Measurements from ENCODE around the gene HSP90AB1.

HSP90AB1 gene

DNA sequence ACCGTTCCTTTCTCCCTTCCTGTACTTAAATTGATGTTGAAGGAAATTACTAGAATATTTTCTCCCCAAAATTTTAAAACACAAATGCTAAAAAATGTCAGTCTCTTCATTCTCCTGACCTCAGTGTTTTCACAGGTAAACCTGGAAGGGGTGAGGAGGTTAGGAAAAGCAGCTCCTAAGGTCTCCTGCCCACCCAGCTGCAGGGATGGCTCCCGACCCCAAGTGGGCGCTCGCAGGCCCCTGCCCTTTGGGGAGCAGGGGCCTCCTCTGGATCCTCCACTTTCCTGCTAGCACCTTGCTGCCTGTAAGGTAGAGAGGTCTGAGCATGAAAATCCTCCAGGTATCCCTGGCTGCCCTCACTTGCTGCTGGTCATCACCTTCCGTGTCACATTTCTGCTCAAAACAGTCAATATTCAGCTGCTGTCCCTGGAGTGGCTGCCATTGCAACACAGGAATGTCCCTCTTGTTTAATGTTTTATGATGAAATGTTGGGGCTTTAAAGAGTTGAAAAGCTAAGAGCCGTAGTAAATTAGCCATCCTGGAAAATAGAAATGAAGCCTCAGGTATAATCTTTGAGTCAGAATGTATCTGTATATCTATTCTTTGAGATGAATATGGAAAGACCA is 10.9 kb upstream of the HSP90AB1 start:
- no peak for DNase-seq (ENCODE audit: low read depth, low spot score)

DNA sequence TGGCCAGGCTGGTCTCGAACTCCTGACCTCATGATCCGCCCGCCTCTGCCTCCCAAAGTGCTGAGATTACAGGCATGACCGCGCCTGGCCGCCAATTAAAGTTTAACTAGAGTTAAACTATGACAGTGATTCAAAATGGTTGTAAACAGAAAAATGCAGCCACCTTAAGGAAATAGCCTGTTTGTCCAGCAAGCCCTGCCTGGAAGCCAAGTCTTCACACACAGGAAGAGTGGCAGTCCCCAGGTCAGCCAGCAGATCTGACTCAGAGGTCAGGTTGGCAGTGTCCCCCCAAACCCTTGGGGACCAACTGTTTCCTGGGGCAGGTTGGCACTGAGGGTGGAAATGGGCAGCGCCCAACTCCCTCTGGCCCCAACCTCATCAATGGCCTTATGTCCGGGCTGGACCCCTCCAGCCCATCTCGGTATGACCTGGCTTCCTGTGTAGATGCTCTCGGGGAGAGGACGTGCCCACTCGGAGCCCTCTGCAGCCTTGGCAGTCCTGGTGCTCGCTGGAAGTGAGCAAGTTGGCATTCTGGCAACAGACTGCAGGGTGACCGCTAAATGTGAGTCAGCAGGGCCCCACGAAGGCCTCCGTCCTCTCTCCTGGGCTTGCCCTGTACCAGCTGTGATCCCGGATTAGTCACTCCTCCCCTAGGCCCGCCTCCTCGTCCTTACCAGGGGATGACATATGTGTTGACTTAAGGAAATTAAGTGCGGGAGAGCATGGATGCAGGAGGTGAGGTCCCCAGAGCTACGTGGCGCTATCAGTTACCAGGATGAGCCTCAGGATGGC is 9.7 kb upstream of the HSP90AB1 start:
- no peak for DNase-seq (ENCODE audit: low read depth, low spot score)

- no peak for DNase-seq (ENCODE audit: low read depth, low spot score)
Measured at GRCh38 chr6:44237813-44238433, 9.0 kb upstream of the HSP90AB1 start.

DNA sequence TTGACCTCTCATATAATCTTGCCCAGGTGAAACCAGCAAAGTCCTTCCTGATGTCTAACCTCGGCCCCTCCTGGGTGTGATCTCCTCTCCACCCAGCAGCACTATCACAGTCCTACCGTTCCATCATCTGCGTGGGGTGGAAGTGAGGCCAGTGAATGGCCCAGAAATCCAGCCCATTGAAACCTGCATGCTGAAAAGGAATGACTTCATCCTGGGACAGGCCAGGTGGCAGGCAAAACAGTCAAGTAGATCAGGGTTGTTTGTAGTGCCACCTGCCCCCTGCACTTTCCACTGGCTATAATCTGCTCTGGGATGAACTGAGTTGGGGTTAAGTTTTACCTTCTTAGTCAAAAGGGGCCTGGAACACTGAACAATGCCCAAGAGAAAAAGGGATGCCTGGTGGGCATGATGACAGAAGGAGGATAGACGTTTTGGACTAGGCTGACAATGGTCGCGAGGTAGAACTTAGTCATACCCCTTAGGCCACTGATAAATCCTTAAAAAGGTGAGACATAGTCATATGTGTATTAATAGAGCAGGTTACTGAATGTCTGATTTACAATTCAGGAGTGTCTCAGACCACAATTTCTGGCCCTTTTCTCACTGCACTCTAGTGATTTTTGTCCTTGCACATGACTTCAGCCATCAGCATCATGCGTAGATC is 8.1 kb upstream of the HSP90AB1 start:
- DNase-seq (ENCODE audit: low read depth, low spot score) = no peak

DNA sequence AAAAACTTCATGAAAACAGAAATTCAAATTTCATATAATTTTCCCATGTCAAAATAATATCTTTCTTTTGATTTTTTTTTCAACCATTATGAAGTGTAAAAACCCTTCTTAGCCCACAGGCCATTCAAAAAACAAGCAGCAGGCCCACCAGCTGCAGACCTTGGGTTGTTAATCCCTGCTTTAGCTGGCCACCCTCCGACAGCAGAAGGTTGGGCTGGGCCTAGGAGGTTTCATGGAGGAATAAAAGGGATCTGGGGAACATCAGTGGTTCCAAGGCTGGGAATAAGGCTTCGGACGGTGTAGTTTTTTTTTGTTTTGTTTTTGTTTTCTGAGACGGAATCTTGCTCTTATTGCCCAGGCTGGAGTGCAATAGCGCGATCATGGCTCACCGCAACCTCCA is 3.6 kb upstream of the HSP90AB1 start:
- DNase-seq (ENCODE audit: low read depth, low spot score) = no peak

- DNase-seq (ENCODE audit: low read depth, low spot score) = no peak
Measured at GRCh38 chr6:44245391-44245911, 1.4 kb upstream of the HSP90AB1 start.

DNA sequence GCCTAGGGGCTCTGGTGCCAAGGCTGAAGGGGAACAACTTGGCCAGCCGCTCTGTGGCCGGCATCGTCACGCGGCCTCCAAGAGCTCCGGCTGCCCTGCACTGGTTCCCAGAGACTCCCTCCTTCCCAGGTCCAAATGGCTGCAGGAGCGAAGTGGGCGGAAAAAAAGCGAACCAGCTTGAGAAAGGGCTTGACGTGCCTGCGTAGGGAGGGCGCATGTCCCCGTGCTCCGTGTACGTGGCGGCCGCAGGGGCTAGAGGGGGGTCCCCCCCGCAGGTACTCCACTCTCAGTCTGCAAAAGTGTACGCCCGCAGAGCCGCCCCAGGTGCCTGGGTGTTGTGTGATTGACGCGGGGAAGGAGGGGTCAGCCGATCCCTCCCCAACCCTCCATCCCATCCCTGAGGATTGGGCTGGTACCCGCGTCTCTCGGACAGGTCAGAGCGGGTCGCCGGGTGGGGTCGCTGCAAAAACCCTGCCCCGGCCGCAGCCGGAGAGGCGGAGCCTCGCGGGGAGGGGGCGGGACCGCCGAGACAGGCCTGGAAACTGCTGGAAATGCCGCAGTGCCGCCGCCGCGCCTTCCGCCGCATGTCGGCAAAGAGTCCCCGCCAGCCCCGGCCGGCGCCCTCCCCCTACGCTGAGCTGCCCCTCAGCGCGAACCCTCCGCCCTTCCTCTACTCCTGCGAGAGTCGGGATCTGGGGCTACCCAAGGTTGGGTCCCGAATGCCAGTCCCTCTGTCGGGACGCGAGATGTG is 814 bp upstream of the HSP90AB1 start:
- no peak for DNase-seq (ENCODE audit: low read depth, low spot score)

- DNase-seq (ENCODE audit: low read depth, low spot score) = no peak
Measured at GRCh38 chr6:44247338-44248302, 719 bp downstream of the HSP90AB1 start.

DNA sequence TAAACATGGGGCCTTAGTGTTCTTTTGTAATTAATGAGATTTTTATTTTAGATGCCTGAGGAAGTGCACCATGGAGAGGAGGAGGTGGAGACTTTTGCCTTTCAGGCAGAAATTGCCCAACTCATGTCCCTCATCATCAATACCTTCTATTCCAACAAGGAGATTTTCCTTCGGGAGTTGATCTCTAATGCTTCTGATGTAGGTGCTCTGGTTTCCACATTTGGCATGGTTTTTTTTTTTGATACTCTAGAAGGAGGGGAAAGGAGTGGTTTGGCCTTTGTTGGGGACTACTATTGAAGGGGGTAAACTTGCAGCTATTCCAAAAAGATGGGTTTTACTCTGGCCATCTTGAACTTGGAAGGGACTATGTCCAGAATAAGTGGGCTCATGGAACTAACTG is 1.7 kb downstream of the HSP90AB1 start:
- DNase-seq (ENCODE audit: low read depth, low spot score) = no peak

DNA sequence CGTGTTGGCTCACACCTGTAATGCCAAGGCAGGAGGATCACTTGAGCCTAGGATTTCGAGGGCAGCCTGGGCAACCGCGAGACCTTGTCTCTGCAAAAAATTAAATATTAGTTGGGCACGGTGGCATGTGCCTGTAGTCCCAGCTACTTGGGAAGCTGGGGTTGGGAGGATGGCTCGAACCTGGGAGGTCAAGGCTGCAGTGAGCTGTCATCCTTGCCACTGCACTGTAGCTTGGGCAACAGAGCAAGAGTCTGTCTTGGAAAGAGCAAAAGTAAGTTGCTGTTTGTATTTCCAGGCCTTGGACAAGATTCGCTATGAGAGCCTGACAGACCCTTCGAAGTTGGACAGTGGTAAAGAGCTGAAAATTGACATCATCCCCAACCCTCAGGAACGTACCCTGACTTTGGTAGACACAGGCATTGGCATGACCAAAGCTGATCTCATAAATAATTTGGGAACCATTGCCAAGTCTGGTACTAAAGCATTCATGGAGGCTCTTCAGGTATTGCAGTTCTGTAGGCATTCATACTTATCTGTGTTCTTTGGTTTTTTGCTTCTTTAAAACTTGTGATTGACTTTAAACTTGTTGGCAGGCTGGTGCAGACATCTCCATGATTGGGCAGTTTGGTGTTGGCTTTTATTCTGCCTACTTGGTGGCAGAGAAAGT is 2.3 kb downstream of the HSP90AB1 start:
- DNase-seq (ENCODE audit: low read depth, low spot score) = no peak

- no peak for DNase-seq (ENCODE audit: low read depth, low spot score)
Measured at GRCh38 chr6:44250067-44250717, 3.3 kb downstream of the HSP90AB1 start.

GRCh38 chr6:44250718-44251123 is 3.8 kb downstream of the HSP90AB1 start:
- no peak for DNase-seq (ENCODE audit: low read depth, low spot score)

DNA sequence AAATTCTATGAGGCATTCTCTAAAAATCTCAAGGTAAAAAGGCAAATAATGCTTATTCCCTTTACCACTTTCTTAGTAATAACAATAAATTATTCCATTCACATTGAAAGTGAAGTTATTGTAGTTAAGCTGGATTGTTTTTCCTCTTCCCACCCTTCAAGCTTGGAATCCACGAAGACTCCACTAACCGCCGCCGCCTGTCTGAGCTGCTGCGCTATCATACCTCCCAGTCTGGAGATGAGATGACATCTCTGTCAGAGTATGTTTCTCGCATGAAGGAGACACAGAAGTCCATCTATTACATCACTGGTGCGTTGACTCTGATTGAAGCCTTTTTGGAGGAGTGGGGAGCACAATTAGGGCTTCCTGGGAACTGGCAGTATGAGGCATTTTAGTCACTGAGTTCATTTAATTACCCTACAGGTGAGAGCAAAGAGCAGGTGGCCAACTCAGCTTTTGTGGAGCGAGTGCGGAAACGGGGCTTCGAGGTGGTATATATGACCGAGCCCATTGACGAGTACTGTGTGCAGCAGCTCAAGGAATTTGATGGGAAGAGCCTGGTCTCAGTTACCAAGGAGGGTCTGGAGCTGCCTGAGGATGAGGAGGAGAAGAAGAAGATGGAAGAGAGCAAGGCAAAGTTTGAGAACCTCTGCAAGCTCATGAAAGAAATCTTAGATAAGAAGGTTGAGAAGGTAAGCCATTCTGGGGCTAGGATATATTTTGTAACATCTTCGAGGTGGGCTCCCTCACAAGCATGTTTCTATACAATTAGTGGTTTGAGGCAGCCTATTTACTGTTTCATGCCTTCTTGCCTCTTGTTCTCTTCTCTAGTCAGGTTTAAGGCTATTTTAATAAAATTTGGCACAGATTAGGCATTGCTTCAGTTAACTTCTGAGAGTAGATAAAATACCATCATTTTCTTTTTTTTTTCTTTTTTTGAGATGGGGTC is 4.9 kb downstream of the HSP90AB1 start:
- no peak for DNase-seq (ENCODE audit: low read depth, low spot score)

DNA sequence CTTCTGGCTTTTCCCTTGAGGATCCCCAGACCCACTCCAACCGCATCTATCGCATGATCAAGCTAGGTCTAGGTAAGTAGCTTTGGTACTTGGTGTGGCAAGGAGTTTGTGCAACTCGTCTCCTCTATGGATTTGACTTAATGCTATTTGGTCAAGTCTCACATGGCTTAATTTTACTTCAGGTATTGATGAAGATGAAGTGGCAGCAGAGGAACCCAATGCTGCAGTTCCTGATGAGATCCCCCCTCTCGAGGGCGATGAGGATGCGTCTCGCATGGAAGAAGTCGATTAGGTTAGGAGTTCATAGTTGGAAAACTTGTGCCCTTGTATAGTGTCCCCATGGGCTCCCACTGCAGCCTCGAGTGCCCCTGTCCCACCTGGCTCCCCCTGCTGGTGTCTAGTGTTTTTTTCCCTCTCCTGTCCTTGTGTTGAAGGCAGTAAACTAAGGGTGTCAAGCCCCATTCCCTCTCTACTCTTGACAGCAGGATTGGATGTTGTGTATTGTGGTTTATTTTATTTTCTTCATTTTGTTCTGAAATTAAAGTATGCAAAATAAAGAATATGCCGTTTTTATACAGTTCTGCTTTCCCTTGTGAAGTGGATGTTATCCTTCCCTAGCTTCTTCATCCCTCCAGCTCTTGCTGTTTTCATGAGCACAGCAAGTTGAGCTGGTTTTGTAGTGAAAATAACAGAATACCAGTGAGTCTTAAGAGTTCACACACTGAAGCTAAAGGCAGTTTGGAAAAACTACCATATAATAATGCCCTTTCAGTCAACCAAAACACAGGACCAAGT is 6.6 kb downstream of the HSP90AB1 start:
- DNase-seq (ENCODE audit: low read depth, low spot score) = no peak

DNA sequence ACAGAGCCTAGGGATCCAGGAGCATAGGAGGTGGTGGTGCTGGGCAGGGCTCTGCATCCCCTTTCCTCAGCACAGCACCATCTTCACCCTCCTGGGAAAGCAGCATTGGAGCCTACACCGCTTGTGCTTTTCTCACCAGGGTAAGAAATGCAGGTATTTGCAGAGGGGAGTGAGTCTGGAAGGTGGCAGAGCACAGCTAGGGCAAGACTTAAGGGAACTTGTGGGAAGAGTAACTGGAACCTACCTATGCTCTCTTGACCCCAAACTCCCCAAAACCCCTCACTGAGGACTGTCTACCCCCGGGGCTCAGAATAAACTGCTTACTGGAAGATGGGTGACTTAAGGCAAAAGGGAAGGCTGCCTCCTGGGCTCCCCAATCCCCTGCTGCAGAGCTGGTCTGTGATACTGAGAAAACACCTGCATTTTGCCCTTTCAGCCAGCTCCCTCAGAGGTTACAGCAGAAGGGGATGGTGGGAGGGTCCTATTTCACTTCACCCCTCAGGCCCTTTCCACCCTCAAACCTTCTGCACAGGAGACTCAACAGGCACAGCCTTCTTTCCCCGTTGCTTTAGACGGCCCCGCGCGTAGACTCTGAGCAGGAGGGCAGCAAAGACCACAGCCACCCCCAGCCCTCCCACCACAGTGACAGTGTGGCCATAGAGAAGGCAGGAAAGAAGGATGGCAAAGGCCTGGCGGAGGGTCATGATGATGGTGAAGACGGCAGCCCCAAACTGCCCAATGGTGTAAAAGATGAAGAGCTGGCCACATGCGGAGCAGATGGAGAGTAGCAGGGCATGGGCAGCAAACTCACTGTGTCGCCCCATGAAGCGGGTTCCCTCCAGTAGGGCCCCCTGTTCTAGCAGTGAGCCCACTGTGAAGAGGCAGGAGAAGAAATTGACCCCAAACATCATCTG is 7.5 kb downstream of the HSP90AB1 start:
- no peak for DNase-seq (ENCODE audit: low read depth, low spot score)
